Measurements from ENCODE around the gene ISOC1.

The ISOC1 gene

GRCh38 chr5:129125819-129126218, 31.3 kb downstream of the ISOC1 start:
- DNase-seq (ENCODE audit: low read depth): no peak

DNA sequence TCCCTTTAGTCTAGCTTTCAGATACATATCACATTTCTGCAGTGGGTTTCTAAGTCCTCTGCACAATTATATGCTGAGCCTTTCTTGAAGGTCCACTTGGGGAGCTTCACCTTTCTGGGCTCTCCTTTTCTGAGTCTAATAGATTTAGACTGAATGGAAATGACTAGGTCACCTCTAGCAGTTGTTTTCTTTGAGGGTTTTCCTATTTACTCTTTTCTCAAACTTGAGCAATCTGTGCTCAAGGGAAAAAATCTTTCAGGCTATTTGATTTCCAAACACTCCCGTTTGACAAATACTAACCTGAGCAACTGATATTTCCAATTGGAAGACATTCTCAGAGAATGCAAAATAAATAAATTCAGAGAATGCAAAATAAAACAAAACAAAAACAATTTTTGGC, 39.0 kb downstream of the ISOC1 start:
- DNase-seq (ENCODE audit: low read depth): no peak

DNA sequence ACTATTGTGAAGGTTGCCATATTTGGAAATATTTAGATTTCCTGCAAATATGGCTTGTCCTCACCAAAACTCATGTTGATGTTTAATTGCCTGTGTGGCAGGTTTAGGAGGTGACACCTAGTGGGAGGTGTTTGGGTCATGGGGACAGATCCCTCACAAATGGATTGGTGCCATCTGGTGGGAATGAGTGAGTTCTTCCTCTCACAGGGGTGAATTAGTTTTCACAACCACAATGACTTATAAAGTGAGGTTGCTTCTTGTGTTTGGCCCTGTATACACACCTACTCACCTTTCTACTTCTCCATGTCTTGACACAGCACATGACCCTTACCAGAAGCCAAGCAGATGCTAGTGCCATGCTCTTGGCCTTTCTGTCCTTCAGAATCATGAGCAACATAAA, 41.1 kb downstream of the ISOC1 start:
- no peak for DNase-seq (ENCODE audit: low read depth)

GRCh38 chr5:129137637-129138036, 43.1 kb downstream of the ISOC1 start:
- DNase-seq (ENCODE audit: low read depth): no peak

DNA sequence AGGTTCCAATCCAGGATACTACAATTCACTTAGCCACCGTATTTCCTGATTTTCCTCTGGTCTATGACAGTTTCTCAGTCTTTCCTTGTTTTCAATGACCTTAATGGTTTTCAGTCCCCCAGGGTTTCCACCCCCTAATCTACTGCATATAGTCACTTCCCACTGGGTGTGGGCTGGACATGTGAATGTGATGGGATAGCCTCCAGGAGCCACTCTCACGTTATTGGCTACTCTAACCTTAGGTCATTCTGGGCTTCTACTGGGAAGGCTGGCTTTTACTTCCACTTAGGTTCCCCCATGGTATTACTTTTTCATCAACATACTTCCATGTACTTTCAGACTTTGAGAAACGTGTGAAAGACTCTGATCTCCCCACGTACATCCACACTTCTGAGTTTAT, 46.5 kb downstream of the ISOC1 start:
- DNase-seq (ENCODE audit: low read depth): no peak

DNA sequence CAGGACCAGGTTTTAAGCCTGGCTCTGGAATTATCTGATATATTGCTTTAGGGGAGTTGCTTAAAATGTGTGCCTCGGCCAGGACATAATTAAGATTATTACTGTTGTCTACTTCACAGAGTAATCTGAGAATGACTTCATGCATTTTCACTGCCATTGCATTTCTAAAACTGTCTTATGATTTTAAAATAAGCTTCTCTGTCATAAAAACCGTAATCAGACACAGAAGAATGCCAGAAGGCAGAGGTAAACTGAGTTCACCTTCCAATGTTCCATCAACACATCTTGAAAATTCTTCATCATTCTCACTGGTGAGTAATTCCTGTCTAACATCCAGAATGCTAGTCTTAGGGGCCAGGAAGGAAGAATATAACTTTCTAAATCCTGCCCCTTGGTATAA, 47.1 kb downstream of the ISOC1 start:
- no peak for DNase-seq (ENCODE audit: low read depth)

- DNase-seq (ENCODE audit: low read depth): no peak
Observed at GRCh38 chr5:129155876-129156275, 61.3 kb downstream of the ISOC1 start.

- DNase-seq (ENCODE audit: low read depth): no peak
Observed at GRCh38 chr5:129161830-129162229, 67.3 kb downstream of the ISOC1 start.
